Activated CD4-positive, CD25-positive, alpha-beta regulatory T cell treated with anti-CD3 and anti-CD28 coated beads, Interleukin-2, amount 50 U/mL, for 16 hours (primary cell): ENCODE data around the gene TRRAP.
"Not testable (repeated sequence)": the region's sequence is repeated elsewhere in the genome, so short reads cannot be mapped to it uniquely, and the experiment has no call there.

Source experiments
- DNase-seq: peaks from one replicate; pipeline ENCODE4 v3.0.0-alpha.2; 2020; ENCODE audit warnings: low read depth, low spot score

TRRAP gene

GRCh38 chr7:99028261-99028973, 150.1 kb downstream of the TRRAP start:
- no peak for DNase-seq

- no peak for DNase-seq
These were observed 151.4 kb downstream of the TRRAP start for GRCh38 chr7:99029466-99030435.

GRCh38 chr7:99030457-99030856, 152.1 kb downstream of the TRRAP start:
- no peak for DNase-seq

- no peak for DNase-seq
These were observed 152.6 kb downstream of the TRRAP start for GRCh38 chr7:99030951-99031350.

- no peak for DNase-seq
These were observed 153.2 kb downstream of the TRRAP start for GRCh38 chr7:99031496-99031895.

GRCh38 chr7:99032928-99033327, 154.6 kb downstream of the TRRAP start:
- no peak for DNase-seq

GRCh38 chr7:99033765-99034164, 155.4 kb downstream of the TRRAP start:
- no peak for DNase-seq

- no peak for DNase-seq
These were observed 156.8 kb downstream of the TRRAP start for GRCh38 chr7:99034932-99035722.

GRCh38 chr7:99035723-99036545, 157.6 kb downstream of the TRRAP start:
- no peak for DNase-seq

- no peak for DNase-seq
These were observed 158.3 kb downstream of the TRRAP start for GRCh38 chr7:99036546-99037111.

GRCh38 chr7:99037327-99037940, 159.1 kb downstream of the TRRAP start:
- DNase-seq = no peak

GRCh38 chr7:99038086-99038855, 159.9 kb downstream of the TRRAP start:
- no peak for DNase-seq

GRCh38 chr7:99039384-99039891, 161.1 kb downstream of the TRRAP start:
- DNase-seq = no peak

GRCh38 chr7:99040104-99040958, 162.0 kb downstream of the TRRAP start:
- peak; percentile 41 for DNase-seq

- DNase-seq = no peak
These were observed 163.2 kb downstream of the TRRAP start for GRCh38 chr7:99041526-99041925.

- no peak for DNase-seq
These were observed 164.6 kb downstream of the TRRAP start for GRCh38 chr7:99042957-99043356.

GRCh38 chr7:99044858-99045257, 166.5 kb downstream of the TRRAP start:
- DNase-seq = not testable (repeated sequence)

- not testable (repeated sequence) for DNase-seq
These were observed 167.9 kb downstream of the TRRAP start for GRCh38 chr7:99046262-99046661.
